Dermis microvascular lymphatic vessel endothelial cell (primary cell): Measurements from ENCODE around the gene DESI2. TPM values are rescaled to one million over a fixed set of nuclear protein-coding genes. Genes with fewer than 3 reads are reported as not detected.
A peak's percentile ranks its signal among the peaks of the same experiment; 100 is the strongest.
"Not testable (repeated sequence)": the region's sequence is repeated elsewhere in the genome, so short reads cannot be mapped to it uniquely, and the experiment has no call there.

Experiments used
- DNase-seq, 2 donors: peaks; one replicate each; pipeline versions ENCODE4 v3.0.0 to v3.0.0-alpha.2; 2010; ENCODE audit warnings: low read depth in 2 of 2
- total RNA-seq: library from RNA; depleted of rRNA; stranded (reverse); fragments of >200 nt; gene quantifications from 2 replicates; pipeline ENCODE4 v1.2.1, GENCODE V29; 2014

The DESI2 gene
- total RNA-seq, 1 donor from 2014 or later, result 43.9 TPM

DNA sequence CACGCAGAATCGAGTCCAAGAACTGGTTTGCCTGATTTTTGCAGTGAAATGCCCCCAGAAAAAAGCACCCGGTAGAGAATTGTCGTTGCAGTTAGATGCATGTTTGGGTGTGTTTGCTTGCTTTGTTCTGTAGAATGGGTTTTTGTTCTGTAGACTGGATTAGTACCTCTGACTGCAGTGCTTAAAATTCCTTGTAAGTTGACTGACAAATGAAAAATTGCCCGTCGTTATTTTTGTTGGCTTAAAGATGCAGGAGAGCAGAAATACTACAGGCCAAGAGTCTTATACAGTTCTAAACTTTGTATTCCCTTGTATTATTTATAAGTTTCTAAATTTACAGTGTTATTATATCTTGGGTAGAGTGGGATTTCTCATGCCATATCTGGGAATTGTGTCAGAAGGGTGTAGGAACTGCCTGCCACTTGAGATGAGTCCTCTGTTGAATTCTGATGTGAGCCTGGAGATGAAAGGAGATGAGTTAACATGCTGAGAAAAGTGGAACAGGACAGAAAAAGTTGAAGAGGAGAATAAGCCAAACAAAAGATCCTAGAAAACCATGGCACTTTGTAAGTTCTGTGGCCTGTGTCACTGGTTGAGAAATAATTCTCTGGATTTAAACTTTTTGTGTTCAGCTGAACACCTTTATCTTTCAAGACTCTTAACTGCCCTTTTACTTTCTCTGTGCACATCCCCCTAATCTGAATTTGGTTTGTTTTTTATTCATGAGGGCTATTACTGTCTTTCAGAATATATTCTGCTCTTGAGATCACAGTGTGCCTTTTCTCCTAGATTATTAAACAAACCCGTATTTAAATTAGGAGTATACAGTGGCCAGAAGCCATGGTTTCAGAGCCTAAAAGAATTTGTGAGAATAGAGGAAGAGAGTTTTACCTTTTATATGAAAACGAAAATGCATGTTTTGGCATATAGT is 1.4 kb downstream of the DESI2 start:
- peak in 1 of 2 donors; percentile 12 for DNase-seq

DNA sequence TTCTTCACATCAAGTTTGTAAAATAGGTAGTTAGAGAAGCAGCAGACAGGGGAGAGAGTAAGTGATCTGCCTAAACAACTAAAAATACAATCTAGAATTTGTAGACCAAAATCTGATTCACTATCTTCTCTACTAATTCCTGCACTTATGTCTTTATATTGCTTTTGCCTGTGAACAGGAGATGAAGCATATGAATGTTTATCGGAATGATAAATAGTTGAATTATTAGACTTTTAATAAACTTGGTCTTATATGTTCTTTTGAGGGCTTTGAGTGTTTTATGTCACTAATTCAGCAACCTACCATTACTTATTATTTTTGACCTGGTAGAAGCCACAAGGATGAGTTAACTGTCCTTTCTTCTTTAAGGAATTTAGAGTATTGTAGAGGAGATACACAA is 2.3 kb downstream of the DESI2 start:
- DNase-seq, result no peak

DNA sequence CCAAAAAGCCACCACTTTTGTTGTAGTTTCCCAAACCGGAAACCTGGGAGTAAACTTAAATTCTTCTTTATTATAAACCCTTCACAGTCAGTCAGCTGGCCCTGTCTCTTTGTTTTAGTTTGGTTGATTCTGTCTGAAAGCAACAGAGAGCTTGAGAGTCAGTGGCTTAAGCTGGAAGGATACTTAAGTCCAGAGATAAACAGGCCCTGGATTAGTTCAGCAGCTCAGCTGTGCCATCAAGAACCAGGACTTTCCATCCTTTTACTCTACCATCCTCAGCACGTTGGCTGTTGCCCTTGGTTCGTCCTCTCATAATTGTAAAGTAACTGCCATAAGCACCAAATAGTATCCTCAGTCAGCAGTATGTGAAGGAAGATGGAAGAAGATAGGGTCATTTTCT is 4.5 kb downstream of the DESI2 start:
- DNase-seq, result no peak

DNA sequence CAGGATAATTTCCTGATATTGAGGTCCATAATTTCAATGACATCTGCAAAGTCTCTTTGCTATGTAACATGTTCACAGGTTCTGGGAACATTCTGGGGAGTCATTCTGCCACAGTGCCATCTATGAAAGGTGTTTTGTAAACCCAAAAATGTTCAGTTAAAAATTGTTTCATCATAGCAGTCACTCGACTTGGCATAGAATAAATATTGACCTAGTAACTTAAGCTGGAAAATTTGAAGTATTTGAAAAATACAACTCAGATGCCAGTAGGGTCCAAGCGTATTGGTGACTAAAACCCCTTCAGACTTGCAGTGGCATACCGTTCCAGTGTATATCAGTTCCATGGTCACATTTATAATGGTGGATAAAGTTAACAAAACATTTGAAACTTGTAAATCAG is 6.8 kb downstream of the DESI2 start:
- DNase-seq, result no peak

DNA sequence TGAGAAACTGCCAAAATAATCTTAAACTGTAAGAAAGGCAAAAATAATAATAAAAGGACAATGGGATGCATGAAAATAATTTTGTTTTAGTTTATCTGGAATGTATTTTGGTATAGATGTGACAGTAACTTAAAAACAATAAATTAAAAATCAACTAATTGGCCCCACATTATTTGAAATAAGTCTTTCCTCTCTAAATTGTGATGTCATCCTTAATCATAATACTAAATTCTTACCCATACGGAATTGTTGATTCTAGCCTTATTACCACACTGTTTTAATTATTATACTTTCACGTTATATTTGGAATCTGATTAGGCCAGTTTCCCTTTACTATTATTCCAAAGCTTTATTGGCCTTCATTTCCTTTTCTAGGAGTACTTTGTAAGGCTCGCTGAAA is 7.7 kb downstream of the DESI2 start:
- DNase-seq, result no peak

DNA sequence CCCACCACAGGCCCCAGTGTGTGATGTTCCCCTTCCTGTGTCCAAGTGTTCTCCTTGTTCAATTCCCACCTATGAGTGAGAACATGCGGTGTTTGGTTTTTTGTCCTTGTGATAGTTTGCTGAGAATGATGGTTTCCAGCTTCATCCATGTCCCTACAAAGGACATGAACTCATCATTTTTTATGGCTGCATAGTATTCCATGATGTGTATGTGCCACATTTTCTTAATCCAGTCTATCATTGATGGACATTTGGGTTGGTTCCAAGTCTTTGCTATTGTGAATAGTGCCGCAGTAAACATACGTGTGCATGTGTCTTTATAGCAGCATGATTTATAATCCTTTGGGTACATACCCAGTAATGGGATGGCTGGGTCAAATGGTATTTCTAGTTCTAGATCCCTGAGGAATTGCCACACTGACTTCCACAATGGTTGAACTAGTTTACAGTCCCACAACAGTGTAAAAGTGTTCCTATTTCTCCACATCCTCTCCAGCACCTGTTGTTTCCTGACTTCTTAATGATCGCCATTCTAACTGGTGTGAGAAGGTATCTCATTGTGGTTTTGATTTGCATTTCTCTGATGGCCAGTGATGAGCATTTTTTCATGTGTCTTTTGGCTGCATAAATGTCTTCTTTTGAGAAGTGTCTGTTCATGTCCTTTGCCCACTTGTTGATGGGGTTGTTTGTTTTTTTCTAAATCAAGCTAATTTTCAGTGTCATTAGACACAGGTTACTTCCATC is 8.8 kb downstream of the DESI2 start:
- DNase-seq, result not testable (repeated sequence)

DNA sequence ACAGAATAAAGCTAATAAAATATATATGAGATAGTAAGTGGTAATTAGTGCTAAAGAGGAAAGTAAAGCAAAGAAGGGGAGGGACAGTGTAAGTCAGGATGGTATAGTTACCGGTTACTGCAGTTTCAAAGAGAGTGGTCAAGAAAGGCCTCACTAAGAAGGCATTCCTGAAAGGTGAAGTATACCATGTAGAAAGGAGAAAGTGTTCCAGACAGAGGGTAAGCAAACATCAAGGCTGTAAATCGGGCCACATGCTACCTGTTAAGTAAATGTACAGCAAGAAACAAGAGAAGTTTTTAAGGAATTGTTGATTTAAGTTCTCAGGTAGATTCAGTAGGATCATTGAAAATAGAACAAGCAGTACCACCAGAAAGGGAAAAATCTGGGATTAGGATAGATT is 9.7 kb downstream of the DESI2 start:
- no peak for DNase-seq

DNA sequence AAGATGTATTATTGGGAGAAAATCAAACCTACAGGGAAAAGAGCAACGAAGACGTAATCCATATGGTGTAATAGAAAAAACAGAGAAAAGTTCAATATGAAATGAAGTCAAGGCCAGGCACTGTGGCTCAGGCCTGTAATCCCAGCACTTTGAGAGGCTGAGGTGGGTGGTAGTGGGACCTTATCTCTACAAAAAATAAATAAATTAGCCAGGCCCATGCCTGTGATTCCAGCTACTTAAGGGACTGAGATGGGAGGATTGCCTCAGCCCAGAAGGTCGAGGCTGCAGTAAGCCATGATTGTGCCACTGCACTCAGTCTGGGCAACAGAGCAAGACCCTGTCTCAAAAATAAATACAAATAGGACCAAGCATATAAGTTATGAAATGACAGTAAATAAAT is 11.4 kb downstream of the DESI2 start:
- DNase-seq, result no peak

DNA sequence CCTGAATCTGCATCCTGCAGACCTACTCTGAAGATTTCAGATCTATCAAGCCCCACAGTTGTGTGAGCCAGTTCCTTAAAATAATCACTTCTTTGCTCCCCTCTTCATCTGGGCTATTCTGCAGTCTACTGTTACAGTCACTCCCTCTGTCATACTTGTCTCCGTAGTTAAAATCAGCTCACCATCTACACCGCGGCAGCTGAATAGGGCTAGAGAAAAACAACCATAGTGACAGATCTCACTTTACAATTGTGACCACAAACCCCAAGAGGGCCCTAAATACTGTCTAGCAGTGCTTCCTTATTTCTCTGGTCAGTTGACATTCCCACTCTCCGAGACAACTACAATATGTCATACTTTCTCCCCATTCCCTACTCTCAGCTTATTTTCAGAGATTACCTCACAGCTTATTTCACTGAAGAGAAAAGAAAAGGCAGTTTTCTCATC is 12.9 kb downstream of the DESI2 start:
- no peak for DNase-seq

DNA sequence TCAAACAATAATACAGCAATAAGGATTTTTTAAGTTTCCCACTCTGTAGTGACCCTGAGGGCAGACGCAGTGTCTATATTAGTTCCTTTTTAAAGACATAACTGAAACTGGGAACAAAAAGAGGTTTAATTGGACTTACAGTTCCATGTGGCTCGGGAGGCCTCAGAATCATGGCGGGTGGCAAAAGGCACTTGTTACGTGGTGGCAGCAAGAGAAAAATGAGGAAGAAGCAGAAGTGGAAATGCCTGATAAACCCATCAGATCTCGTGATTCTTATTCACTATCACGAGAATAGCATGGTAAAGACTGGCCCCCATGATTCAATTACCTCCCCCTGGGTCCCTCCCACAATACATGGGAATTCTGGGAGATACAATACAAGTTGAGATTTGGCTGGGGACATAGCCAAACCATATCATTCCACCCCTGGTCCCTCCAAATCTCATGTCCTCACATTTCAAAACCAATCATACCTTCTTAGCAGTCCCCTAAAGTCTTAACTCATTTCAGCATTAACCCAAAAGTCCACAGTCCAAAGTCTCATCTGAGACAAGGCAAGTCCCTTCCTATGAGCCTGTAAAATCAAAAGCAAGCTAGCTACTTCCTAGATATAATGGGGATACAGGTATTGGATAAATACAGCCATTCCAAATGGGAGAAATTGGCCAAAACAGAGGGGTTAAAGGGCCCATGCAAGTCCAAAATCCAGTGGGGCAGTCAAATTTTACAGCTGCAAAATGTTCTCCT is 13.9 kb downstream of the DESI2 start:
- not testable (repeated sequence) for DNase-seq

DNA sequence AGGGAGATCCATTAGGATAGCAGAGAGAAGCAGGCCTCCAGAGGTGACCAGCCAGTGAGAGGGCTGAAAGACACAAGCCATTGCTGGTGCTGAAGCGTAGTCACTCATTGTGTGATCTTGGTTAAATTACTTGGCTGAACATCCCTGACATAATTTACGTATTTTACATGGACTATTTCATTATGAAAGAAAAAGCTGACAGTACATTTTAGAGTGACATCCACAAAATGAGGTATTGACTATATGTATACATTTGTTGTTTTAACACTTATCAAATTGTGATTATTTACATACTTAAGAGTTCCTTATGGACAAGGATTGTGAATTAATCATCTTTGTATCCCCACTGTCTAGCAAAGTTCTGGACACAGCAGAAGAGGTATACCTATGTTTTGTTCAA is 14.9 kb downstream of the DESI2 start:
- DNase-seq, result no peak

DNA sequence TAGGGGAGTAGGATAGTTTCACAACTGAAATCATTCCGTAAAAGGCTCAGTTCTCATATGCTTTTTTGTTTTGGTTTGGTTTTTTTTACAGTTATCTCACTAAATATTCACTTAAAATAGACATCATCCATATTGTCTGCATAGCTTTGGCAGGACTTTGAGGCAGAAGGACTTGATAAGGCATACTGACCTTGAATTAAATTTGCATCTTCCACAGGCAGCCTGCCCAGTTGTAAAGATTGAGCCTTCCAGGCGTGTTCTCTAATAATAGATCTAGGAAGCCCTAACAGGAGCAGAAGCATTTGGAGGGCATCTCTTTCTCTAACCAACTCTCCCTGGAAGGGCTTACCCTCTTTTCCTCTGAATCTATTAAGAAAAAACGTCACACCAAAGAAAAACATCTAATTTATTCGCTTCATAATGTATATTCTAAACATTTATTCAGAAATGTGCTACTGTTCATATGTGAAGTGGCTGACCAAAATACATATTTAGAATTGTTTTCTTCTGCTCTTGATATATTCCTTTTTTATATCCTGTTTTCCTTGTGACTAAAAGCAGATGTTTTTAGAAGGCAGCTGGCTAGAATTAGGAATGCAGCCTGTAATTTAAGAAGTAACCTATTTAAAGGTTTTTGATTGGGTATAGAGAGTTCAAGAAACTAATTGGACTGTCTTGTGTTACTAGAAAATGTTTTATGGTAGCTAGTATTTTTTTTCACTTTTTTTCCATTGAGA is 20.2 kb downstream of the DESI2 start:
- no peak for DNase-seq

DNA sequence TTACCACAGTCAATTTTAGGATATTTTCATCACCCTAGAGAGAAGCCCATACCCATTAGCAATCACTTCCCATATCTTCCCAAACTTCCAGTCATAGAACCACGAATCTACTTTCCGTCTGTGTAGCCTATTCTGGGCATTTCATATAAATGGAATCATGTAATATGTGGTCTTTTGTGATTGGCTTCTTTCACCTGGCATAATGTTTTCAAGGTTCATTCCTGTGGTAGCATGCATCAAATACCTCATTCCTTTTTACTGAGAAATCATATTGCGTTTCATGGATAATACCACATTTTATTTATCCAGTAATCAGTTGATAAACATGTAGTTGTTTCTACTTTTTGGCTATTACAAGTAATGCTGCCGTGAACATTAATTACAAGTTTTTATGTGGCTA is 21.5 kb downstream of the DESI2 start:
- DNase-seq, result no peak

DNA sequence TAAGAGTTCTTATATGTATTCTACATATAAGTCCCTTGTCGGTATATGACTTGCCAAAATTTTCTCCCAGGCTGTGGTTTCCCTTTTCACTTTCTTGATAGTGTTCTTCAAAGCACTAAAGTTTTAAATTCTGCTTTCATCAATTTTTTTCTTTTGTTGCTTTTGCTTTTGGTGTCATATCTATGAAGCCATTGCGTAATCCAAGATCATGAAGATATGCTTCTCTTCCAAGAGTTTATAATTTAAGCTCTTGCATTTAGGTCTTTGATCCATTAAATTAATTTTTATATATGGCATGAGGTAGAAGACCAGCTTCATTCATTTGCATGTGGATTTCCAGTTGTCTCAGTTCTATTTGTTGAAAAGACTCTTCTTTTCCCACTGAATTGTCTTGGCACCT is 22.2 kb downstream of the DESI2 start:
- no peak for DNase-seq

DNA sequence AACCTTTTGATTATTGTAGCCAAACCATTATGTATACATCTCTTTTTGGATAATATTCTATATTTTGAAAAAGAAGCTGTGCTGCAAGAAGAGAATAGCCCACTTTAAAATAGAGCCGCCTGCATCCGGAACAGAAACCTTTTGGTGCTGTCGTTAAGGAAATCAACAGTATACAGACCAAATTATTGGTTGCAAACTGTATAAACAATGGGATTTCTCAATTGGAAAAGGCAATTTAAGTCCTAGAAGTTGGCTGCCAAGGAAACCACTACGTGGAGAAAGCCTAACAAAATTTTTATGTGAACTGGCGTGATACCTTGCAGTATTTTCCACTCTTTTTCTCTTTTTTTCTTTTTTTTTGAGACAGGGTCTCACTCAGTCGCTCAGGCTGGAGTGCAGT is 25.8 kb downstream of the DESI2 start:
- DNase-seq, result peak; percentile 28 to 49

DNA sequence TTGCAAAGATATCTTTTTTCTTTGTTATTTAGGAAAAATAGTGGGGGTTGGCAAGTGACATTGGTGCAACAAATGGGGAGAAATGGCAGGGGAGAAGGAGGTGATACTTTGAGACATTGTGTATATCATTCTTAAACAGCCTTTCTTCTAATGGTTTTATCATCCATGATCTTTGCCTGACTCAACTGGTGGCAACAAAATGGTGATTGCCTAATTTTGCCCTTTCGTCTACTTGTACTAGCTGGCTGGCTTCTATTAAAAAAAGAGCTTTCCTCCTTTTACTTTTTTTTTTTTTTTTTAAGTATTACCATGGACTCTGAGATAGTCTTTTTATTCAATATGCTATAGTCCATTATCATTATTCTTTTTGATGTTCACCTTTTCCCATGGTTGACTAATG is 27.7 kb downstream of the DESI2 start:
- DNase-seq, result no peak

DNA sequence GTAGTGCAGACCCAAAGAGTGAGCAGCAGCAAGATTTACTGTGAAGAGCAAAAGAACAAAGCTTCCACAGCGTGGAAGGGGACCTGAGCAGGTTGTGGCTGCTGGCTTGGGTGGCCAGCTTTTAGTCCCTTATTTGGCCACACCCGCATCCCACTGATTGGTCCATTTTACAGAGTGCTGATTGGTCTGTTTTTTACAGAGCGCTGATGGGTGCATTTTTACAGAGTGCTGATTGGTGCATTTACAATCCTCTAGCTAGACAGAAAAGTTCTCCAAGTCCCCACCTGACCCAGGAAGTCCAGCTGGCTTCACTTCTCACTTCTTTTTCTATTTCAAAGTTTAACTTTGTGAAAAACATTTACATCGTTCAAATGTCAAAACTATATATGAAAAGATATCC is 29.2 kb downstream of the DESI2 start:
- DNase-seq, result not testable (repeated sequence)

DNA sequence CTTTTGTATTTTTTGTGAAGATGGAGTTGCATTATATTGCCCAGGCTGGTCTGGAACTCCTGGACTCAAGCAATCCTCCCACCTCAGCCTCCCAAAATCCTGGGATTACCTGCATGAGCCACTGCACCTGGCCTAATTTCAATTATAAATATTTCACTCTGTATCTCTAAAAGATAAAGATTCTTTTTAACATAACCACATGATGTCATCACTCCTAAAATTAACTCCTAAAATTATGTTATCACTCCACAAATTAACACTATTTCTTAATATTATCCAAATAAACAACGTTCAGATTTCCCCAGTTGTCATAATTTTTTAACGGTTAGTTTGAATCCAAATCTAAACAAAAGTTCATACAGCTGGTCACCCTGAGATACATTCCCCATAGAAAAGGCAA is 43.0 kb downstream of the DESI2 start:
- DNase-seq, result no peak

DNA sequence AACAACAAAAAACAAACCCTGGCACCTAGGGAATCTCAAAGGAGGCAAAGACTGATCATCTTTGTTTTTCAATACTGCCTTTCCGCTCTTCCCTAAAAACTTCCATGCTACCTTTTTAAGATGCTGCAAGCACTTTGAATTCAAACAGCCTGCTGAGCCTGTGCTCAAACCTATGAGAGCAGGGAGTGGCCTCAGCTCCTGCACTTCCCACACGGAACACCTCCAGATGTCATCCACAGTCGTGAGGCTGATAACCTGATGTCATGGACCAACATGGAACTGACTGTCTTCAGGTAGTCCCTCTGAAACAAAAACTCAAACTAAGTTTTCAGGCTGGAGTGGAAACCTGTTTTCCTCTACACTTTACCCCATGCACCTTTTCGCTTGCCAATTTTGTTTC is 46.8 kb downstream of the DESI2 start:
- DNase-seq, result no peak

DNA sequence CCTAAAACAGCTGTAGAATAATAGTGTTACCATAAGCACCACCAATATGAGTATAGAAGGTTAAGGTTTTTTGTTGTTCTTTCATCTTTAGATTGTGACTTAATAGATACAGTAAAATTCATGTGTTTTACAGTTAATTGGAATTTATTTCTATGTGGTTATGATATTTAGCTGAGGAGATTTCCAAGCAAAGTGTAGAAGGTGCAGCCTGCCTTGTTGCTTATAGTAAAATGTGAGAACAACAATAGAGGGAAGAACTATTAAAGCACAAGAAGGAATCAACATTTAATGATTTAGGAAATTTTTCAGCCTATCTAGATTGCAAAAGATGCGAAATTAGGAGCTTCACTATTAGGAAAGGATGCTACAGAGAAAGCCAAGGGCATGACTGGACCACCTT is 47.9 kb downstream of the DESI2 start:
- no peak for DNase-seq

DNA sequence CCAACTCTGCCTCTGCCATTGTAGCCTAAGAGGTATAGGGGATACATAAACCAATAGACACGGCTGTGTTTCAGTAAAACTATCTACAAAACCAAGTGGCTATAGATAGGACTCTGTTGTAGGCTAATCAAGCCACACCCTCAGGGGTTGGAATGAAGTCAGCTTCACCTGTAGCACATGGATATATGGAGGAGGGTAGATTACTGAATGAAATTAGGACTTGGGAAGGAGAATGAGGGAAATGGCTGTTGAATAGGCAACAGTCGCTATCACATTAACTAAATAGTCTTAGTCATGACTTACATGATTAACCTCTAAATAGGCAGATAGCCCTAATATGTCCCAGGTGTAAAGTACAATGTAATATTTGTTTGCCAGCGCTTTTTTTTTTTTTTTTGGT is 49.7 kb downstream of the DESI2 start:
- no peak for DNase-seq
